Smooth muscle cell of the brain vasculature (primary cell): ENCODE measurements around the gene COLEC11.
"Not testable (repeated sequence)": the region's sequence is repeated elsewhere in the genome, so short reads cannot be mapped to it uniquely, and the experiment has no call there.

Source experiments
- DNase-seq: peaks from one replicate; pipeline ENCODE4 v3.0.0-alpha.2; 2012; ENCODE audit warnings: low read depth, low spot score

COLEC11 gene

GRCh38 chr2:3594493-3595281 is at the start of gene COLEC11:
Gene COLEC11 (plus strand): TSS chr2:3595112. CDS start chr2:3604341, 9,229 bp downstream.
- no peak for DNase-seq

GRCh38 chr2:3545788-3546478 is 49.0 kb upstream of the COLEC11 start:
- no peak for DNase-seq

GRCh38 chr2:3547915-3548314 is 47.0 kb upstream of the COLEC11 start:
- no peak for DNase-seq

- no peak for DNase-seq
Observed at GRCh38 chr2:3553946-3554345, 41.0 kb upstream of the COLEC11 start.

GRCh38 chr2:3557639-3558204 is 37.2 kb upstream of the COLEC11 start:
- no peak for DNase-seq

GRCh38 chr2:3558205-3559014 is 36.5 kb upstream of the COLEC11 start, which contains the start of gene RNASEH1:
Gene RNASEH1 (minus strand): TSS chr2:3558333. CDS start chr2:3558260, 73 bp downstream.
- peak; percentile 97 for DNase-seq

GRCh38 chr2:3563521-3563976 is 31.4 kb upstream of the COLEC11 start:
- DNase-seq = no peak

- no peak for DNase-seq
Observed at GRCh38 chr2:3565117-3565516, 29.8 kb upstream of the COLEC11 start.

GRCh38 chr2:3566806-3567205 is 28.1 kb upstream of the COLEC11 start:
- DNase-seq = no peak

GRCh38 chr2:3569656-3570055 is 25.3 kb upstream of the COLEC11 start:
- not testable (repeated sequence) for DNase-seq

- DNase-seq = no peak
Observed at GRCh38 chr2:3571284-3571683, 23.6 kb upstream of the COLEC11 start.

GRCh38 chr2:3572620-3573019 is 22.3 kb upstream of the COLEC11 start:
- no peak for DNase-seq

GRCh38 chr2:3574155-3574554 is 20.8 kb upstream of the COLEC11 start:
- DNase-seq = no peak

GRCh38 chr2:3575534-3576262 is 19.2 kb upstream of the COLEC11 start:
- no peak for DNase-seq

- DNase-seq = not testable (repeated sequence)
Observed at GRCh38 chr2:3576263-3576630, 18.7 kb upstream of the COLEC11 start.

- no peak for DNase-seq
Observed at GRCh38 chr2:3578987-3579386, 15.9 kb upstream of the COLEC11 start.

GRCh38 chr2:3580449-3580848 is 14.5 kb upstream of the COLEC11 start:
- DNase-seq = no peak

- no peak for DNase-seq
Observed at GRCh38 chr2:3581367-3582262, 13.3 kb upstream of the COLEC11 start.

GRCh38 chr2:3584076-3584475 is 10.8 kb upstream of the COLEC11 start:
- no peak for DNase-seq
